GM18873 (cell line): ENCODE data around the gene TOMM20.

Experiments
- ATAC-seq: cut with Tn5 transposase; IDR thresholded peaks from one replicate; pipeline ENCODE4 v1.9.1; 2021; ENCODE audit warnings: mild to moderate bottlenecking, moderate library complexity, moderate number of reproducible peaks; ENCODE audit not compliant: unreplicated experiment, low FRiP score

Gene TOMM20

GRCh38 chr1:235069577-235070563, 58.8 kb downstream of the TOMM20 start:
- ATAC-seq: no peak

- ATAC-seq: no peak
Measured at GRCh38 chr1:235069176-235069575, 59.5 kb downstream of the TOMM20 start.

GRCh38 chr1:235068158-235069121, 60.2 kb downstream of the TOMM20 start:
- no peak for ATAC-seq

GRCh38 chr1:235067396-235068157, 61.1 kb downstream of the TOMM20 start:
- ATAC-seq: no peak

GRCh38 chr1:235063068-235063765, 65.4 kb downstream of the TOMM20 start:
- ATAC-seq: no peak

- no peak for ATAC-seq
Measured at GRCh38 chr1:235060607-235061470, 67.8 kb downstream of the TOMM20 start.
